Measurements from ENCODE around the gene RTKN2. TPM values are rescaled to one million over a fixed set of nuclear protein-coding genes. Genes with fewer than 3 reads are reported as not detected.

Gene RTKN2
- total RNA-seq, 1 experiment from 2014 or later, result 14.4 TPM

GRCh38 chr10:62178568-62178967 lies 90.1 kb downstream of the RTKN2 start:
- no peak overlapping the region for H3K4ac ChIP-seq (ENCODE audit: low read depth, low read length)
- H2BK5ac ChIP-seq (ENCODE audit: insufficient read length, low read length), result no peak overlapping the region
- no peak overlapping the region for H4K5ac ChIP-seq (ENCODE audit: insufficient read length, low read depth, low read length)
- no peak overlapping the region for H2BK120ac ChIP-seq (ENCODE audit: low read depth, low read length, poor library complexity, severe bottlenecking)
- TF ChIP-seq CTCF (conservative IDR thresholded peaks at IDR 0.05), result no peak
- Mint-ChIP-seq H3K27me3 (ENCODE audit: low read depth) (no peaks in the 10 kb centered on the region), H3K27ac (no peak overlapping the region), H3K4me3 (no peak overlapping the region), H3K4me1 (no peaks in the 10 kb centered on the region), H3K9me3 (peaks cover 1 to 6% of the 10 kb centered on the region in 2 experiments; a peak in 3 of 5 replicates), H3K36me3 (ENCODE audit: insufficient read depth in 1 of 3, low read depth in 3 of 3) (peaks cover 0 to 6% (median 2%) of the 10 kb centered on the region in 3 experiments; a peak in 2 of 7 replicates)
- H3K56ac ChIP-seq (ENCODE audit: insufficient read length, low read depth, low read length), result no peak overlapping the region
- H2BK12ac ChIP-seq (ENCODE audit: insufficient read length, low read depth, low read length), result no peak overlapping the region
- no peak overlapping the region for H4K8ac ChIP-seq (replicated peaks; ENCODE audit: insufficient read length, low read depth, low read length)
- H4K91ac ChIP-seq (ENCODE audit: insufficient read length, low read depth, low read length), result no peak overlapping the region
- H4K20me1 ChIP-seq (ENCODE audit: control insufficient read depth, insufficient read depth, insufficient read length), result no peaks in the 10 kb centered on the region
- H3K9ac ChIP-seq (ENCODE audit: extremely low read depth, insufficient read length, low read length), result no peak overlapping the region
- no peak overlapping the region for H3K27ac ChIP-seq (ENCODE audit: insufficient read length, low read depth, low read length)
- H3K23ac ChIP-seq (ENCODE audit: insufficient read length, low read depth, low read length), result no peak overlapping the region
- H2AFZ ChIP-seq (ENCODE audit: low read length), result no peak overlapping the region
- H3K18ac ChIP-seq (ENCODE audit: insufficient read length, low read depth, low read length), result no peak overlapping the region
- no peak overlapping the region for H3T11ph ChIP-seq (ENCODE audit: low read length)
- no peak for DNase-seq
- no CpG with 5 or more reads among the region's 2 CpGs for WGBS (ENCODE audit: extremely low coverage, insufficient read length, low lambda C conversion rate)
- no peaks in the 10 kb centered on the region for H3K9me3 ChIP-seq (ENCODE audit: control insufficient read depth, low read depth, low read length)
- no peaks in the 10 kb centered on the region for H3K79me2 ChIP-seq (ENCODE audit: insufficient read depth, low read length)
- no peaks in the 10 kb centered on the region for H3K23me2 ChIP-seq (ENCODE audit: insufficient read length, low read depth, low read length, poor library complexity, severe bottlenecking)
- no peaks in the 10 kb centered on the region for H3K4me1 ChIP-seq (ENCODE audit: insufficient read depth, low read length)
- H2BK15ac ChIP-seq (ENCODE audit: low read depth, low read length), result no peak overlapping the region
- no peak overlapping the region for H2AK5ac ChIP-seq (ENCODE audit: insufficient read length, low read length)
- no peaks in the 10 kb centered on the region for H3K27me3 ChIP-seq (ENCODE audit: insufficient read depth, low read length)
- no peaks in the 10 kb centered on the region for H3K79me1 ChIP-seq (ENCODE audit: insufficient read depth, low read depth, low read length, poor library complexity, severe bottlenecking)
- H2BK20ac ChIP-seq (ENCODE audit: low read depth, low read length, poor library complexity, severe bottlenecking), result no peak overlapping the region
- no peak overlapping the region for H3K14ac ChIP-seq (ENCODE audit: insufficient read depth, low read length)
- no peak overlapping the region for H3K4me2 ChIP-seq (ENCODE audit: insufficient read depth, insufficient read length, low read length)

Measured in H9 (cell line).